ENCODE data around the gene HSPB8.

Gene HSPB8, protein sequence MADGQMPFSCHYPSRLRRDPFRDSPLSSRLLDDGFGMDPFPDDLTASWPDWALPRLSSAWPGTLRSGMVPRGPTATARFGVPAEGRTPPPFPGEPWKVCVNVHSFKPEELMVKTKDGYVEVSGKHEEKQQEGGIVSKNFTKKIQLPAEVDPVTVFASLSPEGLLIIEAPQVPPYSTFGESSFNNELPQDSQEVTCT

DNA sequence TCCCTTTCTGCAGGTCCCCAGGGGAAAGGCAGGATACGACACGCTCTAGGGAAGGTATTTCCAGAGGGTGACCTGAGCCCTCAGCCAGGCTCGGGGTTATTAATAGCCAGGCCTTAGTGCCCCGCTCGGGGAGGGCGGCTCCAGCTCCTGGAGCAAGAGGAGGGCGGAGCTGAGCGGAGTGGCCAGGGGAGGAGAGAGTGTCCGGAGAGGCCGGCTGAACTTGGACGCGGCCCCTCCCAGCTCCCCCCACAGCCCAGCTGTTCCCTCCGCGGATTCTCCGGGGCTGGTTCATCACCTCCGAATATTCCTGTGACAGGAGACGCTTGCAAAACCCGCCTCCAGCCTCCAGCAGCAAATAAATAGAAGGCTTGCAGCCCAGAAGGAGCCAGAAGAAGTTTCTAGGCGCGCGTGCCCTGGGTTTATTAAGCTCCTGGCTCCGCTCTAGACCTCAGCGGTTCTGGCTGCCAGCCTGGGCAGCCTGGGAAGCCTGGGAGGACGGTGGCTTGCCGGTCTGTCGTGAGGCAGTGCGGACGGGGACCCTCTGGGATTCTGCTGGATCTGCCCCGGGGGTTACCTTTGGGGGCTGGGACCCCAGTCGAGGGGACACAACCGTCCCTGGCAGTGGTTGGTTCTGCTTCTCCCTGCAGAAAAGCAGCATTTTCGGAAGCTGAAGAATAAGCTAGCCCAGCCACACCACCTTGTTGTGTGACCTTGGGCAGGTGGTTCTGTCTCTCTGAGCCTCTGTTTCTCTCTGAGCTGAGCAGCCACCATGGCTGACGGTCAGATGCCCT, at the start of gene HSPB8:
HSPB8 (plus strand) TSS at position 388 of the 791 bp plus-strand sequence; CDS start at position 770, 382 bp downstream.
- no peak for FAIRE-seq

DNA sequence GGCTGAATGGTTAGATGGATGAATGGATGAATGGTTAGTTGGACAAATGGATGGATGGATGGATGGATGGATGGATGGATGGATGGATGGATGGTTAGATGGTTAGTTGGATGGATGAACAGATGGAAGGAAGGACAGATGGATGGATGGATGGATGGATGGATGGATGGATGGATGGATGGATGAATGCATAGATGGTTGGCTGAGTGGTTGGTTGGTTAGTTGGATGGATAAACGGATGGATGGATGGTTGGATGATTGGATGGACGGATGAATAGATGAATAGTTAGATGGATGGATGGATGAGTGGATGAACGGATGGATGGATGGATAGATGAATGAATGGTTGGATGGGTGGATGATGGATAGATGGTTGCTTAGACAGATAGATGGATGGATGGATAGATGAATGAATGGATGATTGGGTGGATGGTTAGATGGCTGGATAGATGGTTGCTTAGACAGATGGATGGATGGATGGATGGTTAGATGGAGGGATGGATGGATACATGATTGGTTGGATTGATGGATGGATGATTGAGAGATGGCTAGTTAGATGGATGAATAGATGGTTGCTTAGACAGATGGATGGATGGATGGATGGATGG, 48.8 kb upstream of the HSPB8 start:
- no peak for FAIRE-seq

DNA sequence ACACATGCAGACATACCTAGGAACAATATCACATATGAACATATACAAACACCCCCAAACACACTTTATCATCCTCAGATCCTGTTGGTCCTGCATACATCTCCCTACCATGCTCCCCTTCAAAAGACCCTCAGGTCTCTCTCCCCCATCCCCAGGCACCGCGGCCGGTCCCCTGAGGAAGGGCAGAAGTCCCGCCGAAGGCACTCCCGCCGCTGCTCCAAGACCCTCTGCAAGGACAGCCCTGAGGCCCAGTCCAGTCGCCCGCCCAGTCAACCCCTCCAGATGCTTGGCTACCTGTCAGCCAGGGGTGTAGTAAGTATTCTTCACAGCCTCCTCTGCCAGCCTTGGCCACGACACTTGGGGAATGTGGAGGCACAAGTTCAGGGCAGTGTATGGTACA, 48.2 kb upstream of the HSPB8 start:
- no peak for FAIRE-seq

DNA sequence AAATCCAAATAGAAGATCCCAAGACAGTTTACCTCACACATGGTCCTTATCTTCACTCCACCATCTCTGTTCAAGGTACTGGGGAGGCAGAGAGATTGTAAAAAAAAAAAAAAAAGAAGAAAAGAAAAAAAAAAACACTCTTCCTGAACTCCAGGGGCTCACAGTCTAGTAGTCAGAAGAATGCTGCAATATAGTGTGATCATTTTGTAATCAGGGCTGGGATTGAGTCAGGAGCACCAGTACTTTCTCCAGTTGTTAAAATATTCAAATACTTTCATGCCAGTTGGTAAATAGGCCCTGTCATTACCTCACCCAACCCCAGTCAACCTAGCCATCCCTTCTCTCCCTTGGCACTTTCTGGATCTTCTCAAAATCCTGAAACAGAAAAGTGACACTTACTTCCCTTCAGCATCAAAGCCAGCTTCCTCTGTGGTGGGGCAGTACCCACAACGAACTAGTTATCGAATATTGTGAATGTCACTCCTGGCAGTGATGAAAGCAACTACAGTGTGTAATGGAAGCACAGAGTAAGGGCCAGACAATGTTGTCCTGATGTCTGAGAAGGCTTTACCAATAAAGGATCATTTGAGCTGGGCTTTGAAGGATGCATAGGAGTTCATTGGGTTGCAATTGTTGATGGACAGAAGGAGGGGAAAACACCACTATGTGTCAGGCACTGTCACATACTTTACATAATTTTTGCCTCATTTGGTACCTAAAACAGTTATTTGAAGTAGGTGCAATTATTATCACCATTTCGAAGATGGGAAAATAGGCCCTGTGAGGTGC, 44.3 kb upstream of the HSPB8 start:
- FAIRE-seq, result no peak

GRCh38 chr12:119136811-119137410, 41.8 kb upstream of the HSPB8 start:
- no peak for FAIRE-seq

- no peak for FAIRE-seq
Observed at GRCh38 chr12:119139448-119139847, 39.3 kb upstream of the HSPB8 start.

- no peak for FAIRE-seq
Observed at GRCh38 chr12:119145367-119145766, 33.4 kb upstream of the HSPB8 start.

DNA sequence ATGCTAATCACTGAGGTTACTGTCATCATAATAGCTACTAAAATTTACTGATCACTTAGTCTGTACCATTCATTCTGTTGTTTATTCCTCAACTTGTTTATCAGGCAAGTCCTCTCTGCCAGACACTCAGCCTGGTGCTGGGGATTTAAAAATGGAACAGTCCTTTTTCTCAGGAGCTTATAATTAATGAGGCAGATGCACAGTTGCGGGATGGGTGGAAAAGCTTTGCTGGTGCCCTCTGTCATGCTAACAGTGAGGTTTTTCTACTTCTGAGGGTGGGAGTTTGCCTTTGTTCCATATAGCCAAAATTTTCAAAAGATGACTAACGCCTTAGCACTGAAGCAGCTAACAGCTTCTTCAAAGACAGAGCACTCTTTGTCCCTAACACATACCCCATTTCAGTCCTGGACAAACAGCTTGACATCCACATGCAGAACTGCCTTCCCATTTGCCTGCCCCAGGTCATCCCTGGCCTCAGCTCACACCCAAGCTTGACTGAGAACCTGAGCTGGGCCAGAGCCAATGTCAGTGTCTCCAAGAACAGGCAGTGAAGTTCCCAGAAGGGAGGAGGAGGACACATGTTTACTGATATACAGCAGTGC, 30.8 kb upstream of the HSPB8 start:
- no peak for FAIRE-seq

GRCh38 chr12:119149270-119149669, 29.5 kb upstream of the HSPB8 start:
- no peak for FAIRE-seq

GRCh38 chr12:119151445-119152026, 27.2 kb upstream of the HSPB8 start:
- no peak for FAIRE-seq

GRCh38 chr12:119153477-119154434, 25.0 kb upstream of the HSPB8 start:
- FAIRE-seq, result no peak

DNA sequence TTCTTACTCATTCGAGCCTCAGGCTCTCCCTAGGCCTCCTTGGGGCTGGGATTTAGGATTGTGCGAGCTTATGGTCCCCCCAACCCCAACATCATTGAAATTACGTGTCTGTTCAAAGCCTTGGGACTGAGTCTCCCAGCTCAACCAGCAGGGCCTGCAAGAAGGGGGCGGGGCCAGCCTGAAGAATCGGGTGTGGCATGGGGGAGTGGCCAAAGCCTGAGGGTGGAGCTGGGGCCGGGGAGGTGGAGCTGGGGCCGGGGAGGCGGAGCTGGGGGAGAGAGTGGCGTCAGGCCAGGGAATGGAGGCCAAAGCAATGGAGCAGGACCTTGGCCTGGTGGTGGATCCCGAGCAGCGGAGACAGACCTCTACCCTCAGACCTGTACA, 24.3 kb upstream of the HSPB8 start:
- no peak for FAIRE-seq

DNA sequence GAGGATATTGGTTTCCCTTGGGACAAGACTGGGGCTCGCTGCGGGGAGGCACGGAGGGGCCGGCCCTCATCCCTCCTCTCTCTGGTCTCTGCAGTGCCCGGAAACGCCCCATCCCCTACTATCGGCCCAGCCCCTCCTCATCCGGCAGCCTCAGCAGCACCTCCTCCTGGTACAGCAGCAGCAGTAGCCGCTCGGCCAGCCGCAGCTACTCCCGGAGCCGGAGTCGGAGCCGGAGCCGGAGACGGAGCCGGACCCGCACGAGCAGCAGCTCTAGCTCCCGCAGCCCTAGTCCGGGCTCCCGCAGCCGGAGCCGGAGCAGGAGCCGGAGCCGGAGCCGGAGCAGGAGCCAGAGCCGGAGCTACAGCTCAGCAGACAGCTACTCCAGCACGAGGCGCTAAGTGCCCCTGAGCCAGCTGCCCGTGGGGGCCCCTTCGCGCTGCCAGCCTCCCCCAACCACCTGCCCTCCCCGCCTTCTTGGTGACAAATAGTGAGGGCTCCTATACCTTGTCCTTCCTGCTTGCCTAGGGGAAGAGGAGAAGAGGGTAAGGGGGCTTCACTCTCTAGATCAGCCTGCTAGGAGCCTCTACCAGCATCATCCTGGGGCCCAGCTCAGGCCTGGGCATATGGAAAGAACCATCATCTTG, 22.2 kb upstream of the HSPB8 start:
- FAIRE-seq, result no peak

DNA sequence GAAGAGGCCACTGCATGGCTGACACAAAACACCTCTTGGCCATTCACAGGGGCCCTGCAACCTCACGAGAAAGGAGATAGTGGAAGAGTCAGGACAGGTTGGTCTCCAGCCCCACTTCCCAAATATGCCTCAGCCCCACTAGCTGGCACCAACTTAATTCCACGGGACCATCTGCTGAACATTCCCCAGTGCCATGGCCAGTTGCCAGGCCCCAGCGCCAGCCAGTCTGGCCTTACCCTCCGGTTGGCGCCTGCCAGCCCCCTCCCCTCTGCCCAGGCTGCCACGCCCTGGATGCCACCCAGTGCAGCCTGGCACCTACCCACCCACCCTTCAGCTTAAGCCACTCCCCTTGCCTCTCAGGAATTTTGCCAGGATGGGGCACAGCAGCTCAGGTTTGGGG, 21.2 kb upstream of the HSPB8 start:
- FAIRE-seq, result no peak

- FAIRE-seq, result no peak
Observed at GRCh38 chr12:119157978-119158377, 20.8 kb upstream of the HSPB8 start.

DNA sequence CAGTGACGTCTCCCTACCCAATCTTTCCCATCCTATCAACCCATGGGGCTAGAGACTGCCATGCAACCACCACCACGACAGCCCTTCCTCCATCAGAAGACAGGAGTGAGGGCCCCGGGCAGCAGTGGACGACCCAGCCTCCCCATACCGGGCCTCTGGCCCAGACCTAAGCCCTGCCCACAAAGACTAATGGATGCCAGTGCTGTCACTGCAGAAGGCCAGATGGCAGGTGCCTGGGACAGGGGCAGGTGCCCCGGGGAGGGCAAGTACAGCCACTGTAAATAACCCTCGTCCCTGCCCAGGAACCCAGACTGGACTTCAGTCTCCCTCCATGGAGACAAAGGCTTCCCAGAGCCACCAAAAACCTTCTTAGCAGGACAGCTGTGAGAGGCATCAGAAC, 20.3 kb upstream of the HSPB8 start:
- FAIRE-seq, result no peak

DNA sequence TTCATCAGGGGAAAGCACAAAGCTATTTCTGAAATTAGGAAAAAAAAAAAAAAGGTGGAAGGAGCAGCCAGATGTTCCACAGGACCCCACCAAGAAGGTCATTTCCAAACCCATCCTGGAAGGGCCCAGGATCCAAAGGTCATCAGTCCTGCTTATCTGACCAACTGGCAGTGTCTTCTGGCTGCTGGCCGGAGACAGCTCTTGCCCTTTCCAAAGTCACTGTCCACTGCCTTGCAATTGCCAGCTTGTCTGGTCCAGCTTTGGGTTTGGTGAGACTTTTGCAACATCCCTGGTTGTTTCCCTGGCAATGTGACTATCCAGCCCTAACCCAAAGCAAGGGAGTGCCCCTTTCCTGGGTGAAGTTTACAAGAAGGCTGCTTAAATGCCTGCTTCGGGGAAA, 18.9 kb upstream of the HSPB8 start:
- no peak for FAIRE-seq

GRCh38 chr12:119167902-119168301, 10.8 kb upstream of the HSPB8 start:
- FAIRE-seq, result no peak

- no peak for FAIRE-seq
Observed at GRCh38 chr12:119168721-119169120, 10.0 kb upstream of the HSPB8 start.

- no peak for FAIRE-seq
Observed at GRCh38 chr12:119169150-119169549, 9.6 kb upstream of the HSPB8 start.
